RWPE2 (cell line): ENCODE results near the gene TM4SF5.

Source experiments
- ATAC-seq: fragments of 200-7000 bp; cut with Tn5 transposase; 3 replicates; pipeline ENCODE4 v1.9.1; 2021; ENCODE audit warnings: low read depth
- DNase-seq: peaks from one replicate; pipeline ENCODE4 v3.0.0-alpha.2; 2020; ENCODE audit warnings: low spot score
- H3K27ac ChIP-seq: fragments of 450-650 bp; 2 replicates; pipeline ENCODE4 v1.5.1; 2017; ENCODE audit warnings: mild to moderate bottlenecking; ENCODE audit not compliant: poor library complexity, severe bottlenecking
- H3K27me3 ChIP-seq: fragments of 250-450 bp; sonication (Bioruptor Pico); 2 replicates; pipeline ENCODE4 v1.5.1; 2021; ENCODE audit warnings: mild to moderate bottlenecking, moderate library complexity; ENCODE audit not compliant: insufficient read depth, poor library complexity, severe bottlenecking
- H3K36me3 ChIP-seq: fragments of 250-450 bp; sonication (Bioruptor Pico); 2 replicates; pipeline ENCODE4 v1.5.1; 2020; ENCODE audit warnings: low read depth, mild to moderate bottlenecking, moderate library complexity
- H3K4me1 ChIP-seq: fragments of 250-450 bp; sonication (Bioruptor Pico); 2 replicates; pipeline ENCODE4 v1.5.1; 2021; ENCODE audit warnings: mild to moderate bottlenecking, moderate library complexity; ENCODE audit not compliant: insufficient read depth, poor library complexity, severe bottlenecking
- H3K4me3 ChIP-seq: fragments of 250-450 bp; sonication (Bioruptor Pico); 2 replicates; pipeline ENCODE4 v1.5.1; 2021; ENCODE audit warnings: mild to moderate bottlenecking, moderate library complexity; ENCODE audit not compliant: severe bottlenecking
- H3K9me3 ChIP-seq: fragments of 250-450 bp; sonication (Bioruptor Pico); 2 replicates; pipeline ENCODE4 v1.5.1; 2021; ENCODE audit warnings: mild to moderate bottlenecking, moderate library complexity; ENCODE audit not compliant: severe bottlenecking
- TF ChIP-seq, protein P1 (sequence below): fragments of 450-650 bp; IDR thresholded peaks from one replicate; pipeline ENCODE4 v1.5.1; 2017; ENCODE audit warnings: mild to moderate bottlenecking, moderate library complexity; ENCODE audit not compliant: poor library complexity, severe bottlenecking

TM4SF5 gene

DNA sequence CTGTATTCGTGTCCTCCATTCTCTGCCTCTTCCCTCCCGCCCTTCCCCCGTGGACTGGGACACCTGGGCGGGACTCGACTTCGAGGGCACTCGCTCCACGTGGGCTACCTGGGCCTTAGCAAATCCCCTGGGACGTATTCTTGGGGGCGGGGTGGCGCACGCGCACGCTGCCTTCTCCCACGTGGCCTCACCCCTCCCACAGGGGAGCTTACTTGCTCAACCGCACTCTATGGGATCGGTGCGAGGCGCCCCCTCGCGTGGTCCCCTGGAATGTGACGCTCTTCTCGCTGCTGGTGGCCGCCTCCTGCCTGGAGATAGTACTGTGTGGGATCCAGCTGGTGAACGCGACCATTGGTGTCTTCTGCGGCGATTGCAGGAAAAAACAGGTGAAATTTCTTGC is 11.0 kb downstream of the TM4SF5 start:
- Histone ChIP-seq H3K4me3 (no peak overlapping the region), H3K27me3 (no peaks in the 10 kb centered on the region), H3K36me3 (no peaks in the 10 kb centered on the region), H3K9me3 (no peaks in the 10 kb centered on the region), H3K27ac (no peak overlapping the region), H3K4me1 (peaks cover 2% of the 10 kb centered on the region)
- no peak for ATAC-seq
- TF ChIP-seq, protein P1, sequence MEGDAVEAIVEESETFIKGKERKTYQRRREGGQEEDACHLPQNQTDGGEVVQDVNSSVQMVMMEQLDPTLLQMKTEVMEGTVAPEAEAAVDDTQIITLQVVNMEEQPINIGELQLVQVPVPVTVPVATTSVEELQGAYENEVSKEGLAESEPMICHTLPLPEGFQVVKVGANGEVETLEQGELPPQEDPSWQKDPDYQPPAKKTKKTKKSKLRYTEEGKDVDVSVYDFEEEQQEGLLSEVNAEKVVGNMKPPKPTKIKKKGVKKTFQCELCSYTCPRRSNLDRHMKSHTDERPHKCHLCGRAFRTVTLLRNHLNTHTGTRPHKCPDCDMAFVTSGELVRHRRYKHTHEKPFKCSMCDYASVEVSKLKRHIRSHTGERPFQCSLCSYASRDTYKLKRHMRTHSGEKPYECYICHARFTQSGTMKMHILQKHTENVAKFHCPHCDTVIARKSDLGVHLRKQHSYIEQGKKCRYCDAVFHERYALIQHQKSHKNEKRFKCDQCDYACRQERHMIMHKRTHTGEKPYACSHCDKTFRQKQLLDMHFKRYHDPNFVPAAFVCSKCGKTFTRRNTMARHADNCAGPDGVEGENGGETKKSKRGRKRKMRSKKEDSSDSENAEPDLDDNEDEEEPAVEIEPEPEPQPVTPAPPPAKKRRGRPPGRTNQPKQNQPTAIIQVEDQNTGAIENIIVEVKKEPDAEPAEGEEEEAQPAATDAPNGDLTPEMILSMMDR = no peak
- no peak for DNase-seq

DNA sequence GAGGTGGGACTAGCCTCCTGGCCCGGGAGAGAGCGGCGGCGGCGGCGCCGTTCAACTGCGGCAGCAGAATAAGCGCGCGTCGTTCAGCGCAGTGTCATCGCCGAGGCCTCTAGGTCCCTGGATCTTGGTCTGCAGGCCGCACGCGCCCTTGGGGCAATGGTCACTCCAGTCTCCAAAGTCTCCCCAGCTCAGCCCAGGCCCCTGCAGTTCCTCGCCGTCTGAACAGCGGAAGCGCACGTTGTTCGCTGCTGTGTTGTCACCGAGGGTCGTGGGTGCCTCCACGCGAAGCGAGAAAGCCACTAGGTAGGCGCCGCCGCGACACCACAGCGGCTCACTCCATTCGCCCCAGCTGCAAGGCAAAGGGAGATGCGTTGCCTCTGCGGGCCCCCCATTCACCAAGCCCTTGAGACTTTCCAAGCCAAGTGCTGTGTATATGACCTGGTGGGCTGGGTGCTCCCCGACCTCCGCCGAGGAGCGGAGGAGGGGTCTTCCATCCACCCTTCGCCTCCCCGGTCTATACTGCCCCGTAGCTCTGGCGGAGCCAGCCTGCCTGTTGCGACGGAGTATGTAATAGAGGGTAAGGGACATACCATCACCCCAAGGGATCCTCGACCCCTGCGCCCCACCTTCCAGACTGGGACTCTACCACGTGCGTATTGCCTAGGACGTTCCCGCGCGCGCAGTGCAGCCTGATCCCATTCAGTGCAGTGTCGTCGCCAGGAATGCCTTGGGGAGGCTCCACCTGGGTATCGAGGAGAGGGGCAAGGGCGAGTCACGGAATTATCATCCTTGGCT is 13.8 kb downstream of the TM4SF5 start:
- no peak overlapping the region for H3K27ac ChIP-seq
- ATAC-seq (no peak), DNase-seq (no peak)
- H3K4me3 ChIP-seq = no peak overlapping the region
- peaks cover 7% of the 10 kb centered on the region for H3K4me1 ChIP-seq
- H3K9me3 ChIP-seq = no peaks in the 10 kb centered on the region
- H3K36me3 ChIP-seq = no peaks in the 10 kb centered on the region
- TF ChIP-seq, protein P1 = no peak
- H3K27me3 ChIP-seq = no peaks in the 10 kb centered on the region

DNA sequence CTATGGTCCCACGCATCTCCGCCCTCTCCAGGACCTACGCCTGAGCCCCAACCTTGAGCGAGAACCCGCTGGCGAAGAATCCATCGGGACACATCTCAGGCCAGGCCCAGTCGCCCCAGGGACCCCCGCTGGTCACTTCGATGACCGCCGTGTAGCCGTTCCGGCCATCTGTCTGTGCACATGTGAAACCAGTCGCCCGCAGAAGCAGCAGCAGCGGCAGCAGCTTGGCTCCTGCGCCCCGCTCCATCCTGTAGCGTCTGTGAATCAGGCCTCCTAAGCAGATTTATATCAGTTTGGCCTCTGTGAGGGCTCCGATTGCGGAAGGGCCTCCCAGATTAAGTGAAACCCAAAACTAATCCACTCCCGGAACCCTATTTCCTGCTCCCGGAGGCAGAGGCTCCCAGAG is 14.4 kb downstream of the TM4SF5 start, which contains the start of gene VMO1:
Gene VMO1, minus strand, starts transcription at position 259 of the 406 bp plus-strand sequence. Its CDS starts 12 bp downstream, at position 247.
- Histone ChIP-seq H3K4me3 (no peak within 1 kb of the TSS), H3K27ac (no peak within 1 kb of the TSS), H3K27me3 (no peaks in the 10 kb centered on the region), H3K36me3 (no peaks in the 10 kb centered on the region), H3K9me3 (no peaks in the 10 kb centered on the region), H3K4me1 (peaks cover 7% of the 10 kb centered on the region)
- no peak for DNase-seq
- no peak for ATAC-seq
- TF ChIP-seq, protein P1 = no peak

GRCh38 chr17:4786516-4786915 is 14.8 kb downstream of the TM4SF5 start:
- no peak overlapping the region for H3K4me3 ChIP-seq
- TF ChIP-seq, protein P1 = no peak
- no peaks in the 10 kb centered on the region for H3K36me3 ChIP-seq
- no peaks in the 10 kb centered on the region for H3K27me3 ChIP-seq
- no peak for ATAC-seq
- H3K9me3 ChIP-seq = no peaks in the 10 kb centered on the region
- no peak overlapping the region for H3K27ac ChIP-seq
- peaks cover 7% of the 10 kb centered on the region for H3K4me1 ChIP-seq
- no peak for DNase-seq

DNA sequence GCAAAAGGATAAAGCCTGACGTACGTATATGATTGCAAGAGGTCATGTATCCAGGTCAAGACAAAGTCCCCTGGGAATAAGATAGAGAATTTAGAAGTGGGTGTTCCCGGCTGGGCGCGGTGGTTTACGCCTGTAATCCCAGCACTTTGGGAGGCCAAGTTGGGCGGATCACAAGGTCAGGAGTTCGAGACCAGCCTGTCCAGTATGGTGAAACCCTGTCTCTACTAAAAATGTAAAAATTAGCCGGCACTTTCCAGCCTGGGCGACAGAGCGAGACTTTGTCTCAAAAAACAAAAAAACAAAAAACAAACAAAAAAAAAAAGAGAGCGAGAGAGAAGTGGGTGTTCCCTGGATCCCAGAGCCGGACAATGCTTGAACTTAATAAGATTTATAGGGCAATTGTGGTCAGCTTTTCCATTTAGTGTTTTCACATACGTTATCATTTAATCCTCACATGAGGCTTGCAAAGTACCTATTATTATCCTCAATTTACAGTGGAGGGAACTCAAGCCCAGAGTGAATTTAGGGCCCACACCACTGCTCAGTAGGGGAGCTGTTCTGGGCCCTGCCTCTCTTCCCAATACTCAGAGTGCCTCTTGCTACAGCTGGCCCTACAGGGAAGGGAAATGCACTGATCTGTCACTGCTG is 16.6 kb downstream of the TM4SF5 start:
- no peaks in the 10 kb centered on the region for H3K9me3 ChIP-seq
- H3K27ac ChIP-seq = peak overlapping the region; percentile 82
- peaks cover 7% of the 10 kb centered on the region for H3K4me1 ChIP-seq
- TF ChIP-seq, protein P1 = no peak
- no peak for DNase-seq
- H3K27me3 ChIP-seq = no peaks in the 10 kb centered on the region
- no peaks in the 10 kb centered on the region for H3K36me3 ChIP-seq
- ATAC-seq = no peak
- peak overlapping the region; percentile 44 for H3K4me3 ChIP-seq
